IMR-90 (cell line): Measurements from ENCODE around the gene FMO2.

Experiments
- BHLHE40 ChIP-seq: fragments of 150-350 bp; IDR thresholded peaks from 2 replicates; pipeline ENCODE4 v1.6.1; 2016; ENCODE audit warnings: mild to moderate bottlenecking, low read depth, low read length
- CEBPB ChIP-seq: IDR thresholded peaks from 2 replicates; pipeline ENCODE4 v1.6.1; 2012; ENCODE audit warnings: low read depth, low read length, improper control_type of control experiment
- CHD1 ChIP-seq: IDR thresholded peaks from 2 replicates; pipeline ENCODE4 v1.6.1; 2012; ENCODE audit warnings: low read depth, low read length, improper control_type of control experiment
- FOS ChIP-seq: fragments of 150-350 bp; IDR thresholded peaks from 2 replicates; pipeline ENCODE4 v1.6.1; 2016; ENCODE audit warnings: low read depth, low read length
- NFE2L2 ChIP-seq: fragments of 150-350 bp; IDR thresholded peaks from 2 replicates; pipeline ENCODE4 v1.6.1; 2016; ENCODE audit warnings: low read depth, mild to moderate bottlenecking, low read length
- POLR2A ChIP-seq: IDR thresholded peaks from 2 replicates; pipeline ENCODE4 v1.6.1; 2012; ENCODE audit warnings: mild to moderate bottlenecking, low read depth, low read length
- RAD21 ChIP-seq: IDR thresholded peaks from 2 replicates; pipeline ENCODE4 v1.6.1; 2012; ENCODE audit warnings: low read length, improper control_type of control experiment
- RCOR1 ChIP-seq: IDR thresholded peaks from 2 replicates; pipeline ENCODE4 v1.6.1; 2012; ENCODE audit warnings: mild to moderate bottlenecking, low read length, improper control_type of control experiment; ENCODE audit not compliant: insufficient replicate concordance
- SMC3 ChIP-seq: fragments of 150-350 bp; IDR thresholded peaks from 2 replicates; pipeline ENCODE4 v1.6.1; 2016; ENCODE audit warnings: low read depth, mild to moderate bottlenecking, antibody characterized with exemption, low read length, moderate library complexity
- TF ChIP-seq, protein P1 (sequence below): conservative IDR thresholded peaks from 2 replicates; pipeline ENCODE4 v1.5.1; 2012; ENCODE audit warnings: mild to moderate bottlenecking, low read depth, low read length, improper control_type of control experiment
- TF ChIP-seq, protein P2 (sequence below): fragments of 150-350 bp; IDR thresholded peaks from 2 replicates; pipeline ENCODE4 v1.6.1; 2017; ENCODE audit warnings: mild to moderate bottlenecking, antibody characterized with exemption, low read length, low read depth

DNA sequence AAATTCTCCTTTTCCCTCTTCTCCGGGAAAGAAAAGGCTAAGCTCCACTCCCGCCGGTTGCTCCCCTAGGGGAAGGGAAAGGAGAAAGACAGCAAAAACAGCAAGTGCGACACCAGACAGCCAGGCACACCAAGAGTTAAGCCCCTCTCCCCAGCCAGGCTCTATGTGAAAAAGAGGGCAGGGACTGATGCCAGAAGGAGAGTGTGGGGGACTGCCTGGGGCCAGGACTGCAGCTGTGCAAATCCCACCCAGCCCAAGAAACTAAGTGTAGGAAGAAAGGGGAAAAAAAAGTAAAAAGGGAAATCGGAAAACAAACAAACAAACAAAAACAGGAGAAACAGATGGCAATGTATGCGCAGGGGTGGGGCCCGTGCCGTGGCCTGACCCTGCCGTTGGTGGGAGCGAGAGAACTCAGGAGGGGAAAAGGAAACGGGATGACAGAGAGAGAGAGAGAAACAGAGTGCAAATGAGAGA, 35.5 kb downstream of the FMO2 start:
- TF ChIP-seq, protein P1, sequence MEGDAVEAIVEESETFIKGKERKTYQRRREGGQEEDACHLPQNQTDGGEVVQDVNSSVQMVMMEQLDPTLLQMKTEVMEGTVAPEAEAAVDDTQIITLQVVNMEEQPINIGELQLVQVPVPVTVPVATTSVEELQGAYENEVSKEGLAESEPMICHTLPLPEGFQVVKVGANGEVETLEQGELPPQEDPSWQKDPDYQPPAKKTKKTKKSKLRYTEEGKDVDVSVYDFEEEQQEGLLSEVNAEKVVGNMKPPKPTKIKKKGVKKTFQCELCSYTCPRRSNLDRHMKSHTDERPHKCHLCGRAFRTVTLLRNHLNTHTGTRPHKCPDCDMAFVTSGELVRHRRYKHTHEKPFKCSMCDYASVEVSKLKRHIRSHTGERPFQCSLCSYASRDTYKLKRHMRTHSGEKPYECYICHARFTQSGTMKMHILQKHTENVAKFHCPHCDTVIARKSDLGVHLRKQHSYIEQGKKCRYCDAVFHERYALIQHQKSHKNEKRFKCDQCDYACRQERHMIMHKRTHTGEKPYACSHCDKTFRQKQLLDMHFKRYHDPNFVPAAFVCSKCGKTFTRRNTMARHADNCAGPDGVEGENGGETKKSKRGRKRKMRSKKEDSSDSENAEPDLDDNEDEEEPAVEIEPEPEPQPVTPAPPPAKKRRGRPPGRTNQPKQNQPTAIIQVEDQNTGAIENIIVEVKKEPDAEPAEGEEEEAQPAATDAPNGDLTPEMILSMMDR = no peak
- TF ChIP-seq POLR2A (no peak), RAD21 (no peak), NFE2L2 (no peak), RCOR1 (no peak), CHD1 (no peak), FOS (no peak), BHLHE40 (peak; percentile 26; the same call in 1 of the 2 replicates), CEBPB (no peak), SMC3 (no peak)
- TF ChIP-seq, protein P2, sequence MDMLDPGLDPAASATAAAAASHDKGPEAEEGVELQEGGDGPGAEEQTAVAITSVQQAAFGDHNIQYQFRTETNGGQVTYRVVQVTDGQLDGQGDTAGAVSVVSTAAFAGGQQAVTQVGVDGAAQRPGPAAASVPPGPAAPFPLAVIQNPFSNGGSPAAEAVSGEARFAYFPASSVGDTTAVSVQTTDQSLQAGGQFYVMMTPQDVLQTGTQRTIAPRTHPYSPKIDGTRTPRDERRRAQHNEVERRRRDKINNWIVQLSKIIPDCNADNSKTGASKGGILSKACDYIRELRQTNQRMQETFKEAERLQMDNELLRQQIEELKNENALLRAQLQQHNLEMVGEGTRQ = no peak
